ENCODE data around the gene GNGT1. TPM values are rescaled to one million over a fixed set of nuclear protein-coding genes. Genes with fewer than 3 reads are reported as not detected.

GNGT1 gene
- total RNA-seq, 1 experiment from 2014 or later = not detected

- Histone ChIP-seq H3K9me3 (ENCODE audit: control insufficient read depth, insufficient read depth, low read depth, low read length) (no peaks in the 10 kb centered on the region), H3K4me3 (ENCODE audit: low read depth in 2 of 2, low read length in 2 of 2) (no peak overlapping the region), H3K27ac (ENCODE audit: low read length) (no peak overlapping the region), H3K36me3 (ENCODE audit: control insufficient read depth, insufficient read depth, low read length) (no peaks in the 10 kb centered on the region), H3K27me3 (ENCODE audit: control insufficient read depth, insufficient read depth, low read length) (peaks cover 7% of the 10 kb centered on the region), H3K4me1 (ENCODE audit: control insufficient read depth, insufficient read depth, low read length) (no peaks in the 10 kb centered on the region)
- DNase-seq (ENCODE audit: low read depth, low spot score) (no peak), ATAC-seq (no peak)
- ChIA-PET POLR2A (no interaction called here), CTCF (no interaction called here)
- intact Hi-C loops (cut with micrococcal nuclease; ENCODE audit: unreplicated experiment) (no loop called here), in situ Hi-C loops (cut with HindIII; ENCODE audit: low pct_unique_long_range_greater_than_20kb, low sequenced_read_pairs) (no loop called here)
- no TSS peak for BruUV-seq (replicated peaks)
- TF ChIP-seq POLR2AphosphoS5 (IDR thresholded peaks at IDR 0.05; ENCODE audit: low read depth, low read length) (no peak), TCF7L2 (IDR thresholded peaks at IDR 0.05; ENCODE audit: low read depth, low read length) (no peak), SIN3A (IDR thresholded peaks at IDR 0.05; ENCODE audit: borderline replicate concordance, insufficient read depth, low read depth, low read length) (no peak), CTCF (IDR thresholded peaks at IDR 0.05) (no peak), REST (IDR thresholded peaks at IDR 0.05; ENCODE audit: insufficient read depth in 1 of 2, low read depth in 2 of 2, low read length in 1 of 2) (no peak)
These were observed 11.9 kb upstream of the GNGT1 start for GRCh38 chr7:93894426-93894825.

GRCh38 chr7:93894966-93895640, 11.3 kb upstream of the GNGT1 start:
- POLR2A ChIA-PET = no interaction called here
- intact Hi-C loops (cut with micrococcal nuclease; ENCODE audit: unreplicated experiment) = no loop called here
- H3K27ac ChIP-seq (ENCODE audit: low read length) = no peak overlapping the region
- no TSS peak for BruUV-seq (replicated peaks)
- peaks cover 7% of the 10 kb centered on the region; the same call in 1 of the 2 replicates for H3K27me3 ChIP-seq (ENCODE audit: control insufficient read depth, insufficient read depth, low read length)
- no peaks in the 10 kb centered on the region for H3K4me1 ChIP-seq (ENCODE audit: control insufficient read depth, insufficient read depth, low read length)
- no peaks in the 10 kb centered on the region for H3K9me3 ChIP-seq (ENCODE audit: control insufficient read depth, insufficient read depth, low read depth, low read length)
- ATAC-seq = no peak
- CTCF ChIA-PET = no interaction called here
- no peak for DNase-seq (ENCODE audit: low read depth, low spot score)
- no peak for TF ChIP-seq SIN3A (IDR thresholded peaks at IDR 0.05; ENCODE audit: borderline replicate concordance, insufficient read depth, low read depth, low read length)
- no peak for TF ChIP-seq CTCF (IDR thresholded peaks at IDR 0.05)
- no peaks in the 10 kb centered on the region for H3K36me3 ChIP-seq (ENCODE audit: control insufficient read depth, insufficient read depth, low read length)
- in situ Hi-C loops (cut with HindIII; ENCODE audit: low pct_unique_long_range_greater_than_20kb, low sequenced_read_pairs) = no loop called here
- H3K4me3 ChIP-seq (ENCODE audit: low read depth in 2 of 2, low read length in 2 of 2) = no peak overlapping the region
